Activated CD8-positive, alpha-beta memory T cell treated with anti-CD3 and anti-CD28 coated beads for 24 hours (primary cell): ENCODE data around the gene VSIR.

Experiments used
- DNase-seq: peaks from one replicate; pipeline ENCODE4 v3.0.0-alpha.2; 2020

VSIR gene

GRCh38 chr10:71763352-71764127 is 9.8 kb downstream of the VSIR start:
- no peak for DNase-seq

- DNase-seq: no peak
Observed at GRCh38 chr10:71762324-71762723, 11.0 kb downstream of the VSIR start.

GRCh38 chr10:71761541-71762113 is 11.7 kb downstream of the VSIR start:
- DNase-seq: no peak

- no peak for DNase-seq
Observed at GRCh38 chr10:71761105-71761511, 12.2 kb downstream of the VSIR start.

DNA sequence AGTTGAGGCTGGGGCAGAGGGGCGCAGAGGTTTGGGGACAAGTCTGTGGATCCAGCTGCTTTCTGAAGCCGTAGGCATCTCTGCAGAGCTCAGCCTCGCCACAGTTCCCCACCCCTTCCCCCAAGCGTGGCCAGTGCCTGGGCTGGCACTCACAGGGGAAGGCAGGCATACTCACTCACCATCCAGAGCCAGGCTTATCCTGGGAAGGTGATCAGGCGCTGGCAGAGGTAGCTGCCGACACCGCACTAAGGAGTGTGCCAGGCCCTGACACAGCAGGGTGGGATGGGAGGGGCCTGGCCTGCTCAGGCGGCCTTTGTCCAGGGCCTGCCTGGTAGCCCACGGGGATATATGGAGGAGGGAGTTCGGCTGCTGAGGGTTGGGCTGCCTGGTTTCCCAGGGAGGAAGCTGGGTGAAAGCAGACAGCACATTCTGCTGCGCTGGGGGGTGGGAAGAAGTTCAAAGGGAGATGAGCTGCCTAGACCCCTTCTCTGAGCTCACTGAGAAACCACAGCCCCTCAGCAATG is 15.9 kb downstream of the VSIR start:
- no peak for DNase-seq

DNA sequence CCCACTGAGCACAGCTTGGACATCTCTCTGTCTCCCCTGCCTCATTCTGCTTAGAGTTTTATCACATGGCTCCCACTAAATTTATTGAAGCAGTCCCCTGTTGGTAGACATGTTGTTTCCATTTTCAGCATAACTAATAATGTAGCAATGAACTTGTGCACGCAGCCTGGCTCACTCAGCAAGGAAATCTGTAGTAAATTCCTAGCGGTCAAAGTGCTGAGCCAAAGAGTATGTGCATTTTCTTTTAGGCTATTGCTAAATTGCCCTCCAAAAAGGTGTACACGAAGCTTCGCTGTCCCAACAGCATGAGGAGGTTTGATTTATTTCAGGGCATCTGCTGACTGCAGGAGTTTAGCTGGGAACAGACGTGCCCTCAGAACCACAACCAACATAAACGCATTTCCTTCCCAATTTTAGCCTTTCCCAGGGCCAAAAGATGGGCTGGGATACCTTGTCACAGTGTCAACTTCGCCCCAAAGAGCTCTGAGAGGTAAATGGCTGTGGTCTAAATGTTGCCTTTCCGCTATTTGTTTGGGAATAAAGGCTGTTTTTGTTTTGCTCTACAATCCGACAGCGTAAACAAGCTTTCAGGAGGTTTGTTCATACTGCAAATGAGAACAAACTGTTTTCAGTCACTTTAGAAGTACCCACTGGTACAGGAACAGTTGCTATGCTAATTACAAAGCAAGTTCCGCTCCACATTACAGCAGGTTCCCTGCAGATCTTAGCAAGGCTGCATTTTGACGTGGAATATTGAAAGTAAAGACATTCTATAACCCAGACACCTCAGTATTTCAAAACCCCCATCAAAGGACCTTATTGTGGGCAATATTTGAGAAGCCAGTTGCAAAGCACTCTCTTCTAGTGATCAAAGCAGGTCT is 16.8 kb downstream of the VSIR start:
- no peak for DNase-seq

DNA sequence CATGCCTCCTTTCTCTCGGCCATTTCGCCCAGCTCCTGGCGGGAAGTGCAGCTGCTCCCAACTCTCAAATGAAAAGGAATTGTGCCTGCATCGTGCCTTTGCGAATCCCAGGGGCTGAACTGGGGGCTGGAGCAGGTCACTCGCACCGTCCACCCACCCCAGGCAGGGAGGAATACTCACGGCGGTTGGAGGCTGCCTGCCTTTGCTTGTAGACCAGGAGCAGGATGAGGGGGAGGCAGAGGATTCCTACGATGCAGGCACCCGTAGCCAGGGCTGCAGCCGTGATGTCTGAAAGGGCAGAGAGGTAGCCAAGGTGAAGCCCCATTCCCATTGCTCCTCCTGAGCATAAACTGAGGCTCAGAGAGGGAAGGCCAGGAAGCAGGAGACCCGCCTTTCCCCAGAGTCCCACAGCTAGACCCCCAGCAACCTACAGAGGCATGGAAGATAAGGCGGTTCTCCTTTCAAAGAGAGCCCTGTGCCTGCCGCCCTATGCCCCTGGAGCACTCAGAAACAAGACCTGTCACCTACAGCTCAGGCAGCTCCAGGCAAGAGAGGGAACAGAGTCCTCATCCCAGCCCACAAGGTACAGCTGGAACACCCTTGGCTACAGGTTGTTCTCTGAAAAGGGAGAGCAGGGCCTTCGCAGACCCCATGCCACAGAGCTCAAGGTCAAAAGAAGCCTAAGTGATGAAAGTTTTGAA is 18.0 kb downstream of the VSIR start:
- DNase-seq: no peak

- DNase-seq: no peak
Observed at GRCh38 chr10:71754562-71754961, 18.8 kb downstream of the VSIR start.

- no peak for DNase-seq
Observed at GRCh38 chr10:71753960-71754505, 19.3 kb downstream of the VSIR start.

DNA sequence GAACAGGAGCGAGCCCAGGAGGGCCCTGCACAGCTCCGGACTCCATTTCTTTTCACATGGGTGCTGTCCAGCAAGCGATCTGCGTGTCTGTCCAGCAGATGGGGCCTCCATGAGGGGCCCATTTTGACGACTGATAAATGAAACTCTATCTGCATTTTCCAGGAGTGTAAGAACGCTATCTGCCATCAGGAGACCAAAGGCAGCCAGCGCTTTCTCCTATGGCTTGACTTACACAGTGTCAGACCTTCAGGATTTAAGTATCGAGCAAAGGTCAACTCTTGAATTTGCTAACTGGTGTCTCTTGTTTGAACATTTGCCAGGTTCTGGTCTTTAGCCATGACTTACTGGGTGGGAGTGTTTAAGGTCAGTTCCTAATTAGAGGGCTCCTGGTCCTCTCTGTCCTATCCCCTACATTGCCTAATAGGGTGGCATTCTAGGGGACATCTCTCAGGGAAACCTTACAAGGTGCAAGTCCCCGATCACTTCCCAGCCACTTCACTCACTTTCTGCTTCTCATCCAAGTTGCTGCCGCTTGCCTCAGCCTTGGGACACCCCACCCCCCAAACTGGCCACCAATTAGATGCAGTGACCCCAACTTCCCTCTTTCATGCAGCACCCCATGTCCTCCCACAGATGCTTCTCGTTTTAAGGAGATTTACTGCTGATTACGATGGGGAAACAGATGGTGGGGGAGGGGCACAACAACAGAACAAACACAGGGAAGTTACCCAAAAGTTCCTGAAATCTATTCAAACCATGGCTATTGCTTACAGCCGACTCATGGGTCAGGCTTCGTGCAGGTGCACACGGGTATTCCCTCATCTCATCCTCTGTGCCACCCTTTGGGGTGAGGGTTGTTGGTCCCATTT is 20.0 kb downstream of the VSIR start:
- DNase-seq: no peak

DNA sequence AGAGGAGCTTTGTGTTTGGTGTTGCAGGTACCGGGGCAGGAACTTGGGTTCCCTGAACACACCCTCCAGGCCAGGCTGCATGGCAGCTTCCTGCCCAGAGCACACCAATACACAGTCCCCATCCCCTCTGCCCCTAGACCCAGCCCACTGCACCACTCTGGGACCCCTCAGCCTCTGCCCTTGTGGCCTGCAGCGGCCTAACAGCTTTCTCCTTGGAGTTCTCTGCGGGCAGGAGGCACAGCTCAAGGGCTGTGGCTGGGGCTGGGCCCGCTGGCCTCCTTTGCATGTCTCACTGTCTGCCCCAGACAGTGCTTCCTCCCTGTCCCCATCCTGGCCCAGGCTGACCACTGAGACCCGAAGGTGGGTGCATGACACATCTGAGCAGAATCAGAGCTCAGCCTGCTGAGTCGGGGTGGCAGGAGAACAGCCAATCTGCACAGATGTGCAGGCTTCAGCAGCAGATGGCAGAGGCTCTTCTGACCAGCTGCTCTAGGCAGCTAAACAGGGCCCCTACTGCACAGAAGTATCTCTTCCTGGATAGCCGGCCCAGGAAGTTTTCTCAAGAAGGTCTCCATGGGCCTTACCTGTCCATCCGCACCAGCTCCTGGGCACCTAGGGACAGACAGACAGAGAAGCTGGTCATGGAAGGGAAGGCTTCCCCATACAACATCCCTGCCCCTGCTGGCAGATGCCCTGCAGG is 20.8 kb downstream of the VSIR start:
- no peak for DNase-seq

DNA sequence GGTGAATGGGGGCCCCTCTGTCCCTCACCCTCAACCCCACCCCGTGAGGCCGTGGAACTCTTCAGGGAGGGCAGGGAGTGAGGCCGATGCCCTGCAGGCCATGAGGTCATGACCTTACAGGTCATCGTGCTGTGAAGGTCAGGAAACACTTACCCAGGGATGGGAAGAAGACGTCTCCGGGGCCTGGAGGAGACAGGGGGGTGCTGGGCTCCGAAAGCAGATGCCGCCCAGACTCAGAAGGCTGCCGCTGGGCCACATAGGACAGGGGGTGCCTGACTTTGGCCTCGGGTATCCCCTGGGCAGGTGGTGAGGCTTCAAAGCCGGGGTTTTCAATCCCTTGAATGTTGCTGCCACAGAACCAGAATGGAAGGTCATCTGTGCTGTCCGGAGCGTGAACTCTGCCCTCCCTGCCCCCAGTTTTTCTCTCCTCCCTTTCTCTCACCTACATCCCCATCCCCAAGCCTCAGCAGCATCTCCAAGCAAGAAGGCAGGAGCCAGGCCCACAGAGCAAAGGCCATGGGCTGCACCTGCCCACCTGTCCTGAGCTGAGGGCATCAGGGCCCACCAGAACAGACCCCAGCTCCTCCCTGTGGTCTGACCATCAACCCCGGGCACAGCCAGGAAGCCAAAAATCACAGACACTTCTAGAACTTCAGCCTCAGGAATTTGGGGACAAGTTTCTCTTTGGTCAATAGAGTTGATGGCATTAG is 21.6 kb downstream of the VSIR start:
- no peak for DNase-seq

- no peak for DNase-seq
Observed at GRCh38 chr10:71750986-71751385, 22.3 kb downstream of the VSIR start.

DNA sequence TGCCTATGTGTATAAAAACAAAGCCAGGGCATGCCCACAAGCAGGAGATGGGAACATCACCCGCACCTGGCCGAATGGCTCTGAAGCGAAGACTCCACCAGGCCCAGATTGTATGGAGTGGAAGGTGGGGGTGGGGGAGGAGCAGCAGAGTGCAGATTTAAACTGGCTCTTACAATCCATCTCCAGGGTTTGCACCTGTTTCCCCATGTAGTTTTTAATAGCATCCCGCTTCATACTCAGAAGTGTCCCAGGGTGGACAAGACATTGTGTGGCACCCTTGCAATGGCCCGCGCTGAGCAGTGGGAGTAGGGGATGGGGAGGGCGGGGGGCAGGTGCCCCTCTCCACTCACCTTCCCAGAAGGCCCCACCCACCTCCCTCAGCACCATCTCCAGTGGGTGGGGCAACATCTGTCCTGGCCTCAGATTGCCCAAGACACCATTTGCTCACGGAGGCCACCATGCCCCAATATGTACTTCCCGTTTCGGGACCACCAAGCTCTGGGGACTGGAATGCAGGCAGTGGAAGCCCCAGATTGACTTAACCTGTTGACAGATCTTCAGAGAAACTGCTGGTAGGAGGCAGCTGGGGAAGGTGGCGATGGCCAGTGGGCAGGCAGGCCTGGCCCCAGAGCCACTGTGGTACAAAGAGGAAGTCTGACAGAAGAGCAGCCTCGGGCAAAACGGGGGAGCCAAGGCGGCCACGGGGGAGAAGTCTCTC is 23.0 kb downstream of the VSIR start:
- DNase-seq: no peak

- DNase-seq: no peak
Observed at GRCh38 chr10:71749396-71749795, 23.9 kb downstream of the VSIR start.

DNA sequence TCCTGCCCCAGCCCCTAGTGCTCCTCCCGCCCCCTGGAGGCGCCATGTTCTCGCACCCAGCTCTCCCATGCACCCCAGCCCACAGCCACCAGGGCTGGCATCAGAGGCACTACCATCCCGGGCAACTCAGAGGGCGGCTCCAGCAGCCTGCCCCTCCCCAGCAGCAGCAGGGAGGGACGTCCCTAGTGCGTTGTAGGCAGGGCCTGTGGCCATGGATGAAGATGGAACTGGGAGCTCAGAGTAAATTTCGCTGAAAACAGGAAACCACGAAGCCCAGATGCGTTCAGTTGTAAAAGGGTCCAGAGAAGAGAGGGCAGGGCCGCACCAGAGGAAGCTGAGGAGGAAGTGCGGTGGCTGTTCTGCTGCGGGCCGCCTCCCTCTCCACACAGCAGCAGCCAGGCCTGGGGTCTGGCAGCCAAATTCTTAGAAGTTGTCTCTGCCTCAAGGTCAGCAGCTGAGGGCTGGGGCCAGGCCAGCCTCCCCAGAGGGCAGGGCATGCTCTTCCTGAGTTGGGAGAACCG is 24.6 kb downstream of the VSIR start:
- DNase-seq: peak; percentile 87

- DNase-seq: no peak
Observed at GRCh38 chr10:71747551-71748523, 25.5 kb downstream of the VSIR start.

- no peak for DNase-seq
Observed at GRCh38 chr10:71747039-71747531, 26.2 kb downstream of the VSIR start.
